GM12878 (cell line): Measurements from ENCODE around the gene MEIG1. TPM values are rescaled to one million over a fixed set of nuclear protein-coding genes. Genes with fewer than 3 reads are reported as not detected.
"Not testable (repeated sequence)": the region's sequence is repeated elsewhere in the genome, so short reads cannot be mapped to it uniquely, and the experiment has no call there.

ENCODE experiments used
- ATAC-seq: fragments of 200-7000 bp; cut with Tn5 transposase; 3 replicates; pipeline ENCODE4 v1.9.1; 2020; ENCODE audit warnings: mild to moderate bottlenecking, moderate library complexity
- BruUV-seq: library from RNA; stranded (reverse); fragments of 400-500 nt; replicated peaks from 2 replicates; lab custom pipeline; 2021; lab: Mats Ljungman, UMichigan
- CTCF ChIA-PET: fragments of 300-600 bp; sonication (Branson Sonifier 250); formaldehyde crosslinking; extraction: SDS; loops from one replicate; lab custom pipeline; 2021; ENCODE audit warnings: inconsistent platforms; lab: Yijun Ruan, JAX
- POLR2A ChIA-PET: fragments of 350-600 bp; formaldehyde crosslinking; extraction: SDS; loops from one replicate; lab custom pipeline; 2021; ENCODE audit warnings: inconsistent platforms; lab: Charles Lee
- RAD21 ChIA-PET: fragments of 300-600 bp; sonication (Branson Sonifier 250); formaldehyde crosslinking; loops from one replicate; lab custom pipeline; 2023; ENCODE audit warnings: antibody characterized with exemption; ENCODE audit not compliant: unreplicated experiment; lab: Charles Lee
- SMC1A ChIA-PET: fragments of 300-600 bp; sonication (Branson Sonifier 250); formaldehyde crosslinking; loops from one replicate; lab custom pipeline; 2023; ENCODE audit not compliant: unreplicated experiment, uncharacterized antibody; lab: Charles Lee
- DNase-seq: peaks from one replicate; pipeline ENCODE4 v3.0.0-alpha.2; 2011; ENCODE audit warnings: low read depth, low spot score
- FAIRE-seq: peaks from 3 replicates; lab custom pipeline; 2011; peaks lifted over from hg19 to GRCh38; lab: Jason Lieb, UNC
- H2AFZ ChIP-seq: 2 replicates; pipeline ENCODE4 v1.6.0; 2011; ENCODE audit warnings: low read depth, low read length, control low read depth; ENCODE audit not compliant: control insufficient read depth
- H3K27ac ChIP-seq: 2 replicates; pipeline ENCODE4 v1.5.1; 2011; ENCODE audit warnings: control low read depth; ENCODE audit not compliant: control insufficient read depth, insufficient read depth
- H3K27me3 ChIP-seq, 2 experiments: replicated peaks in 1 of 2; 2 replicates each; pipeline versions ENCODE4 v1.6.0 to v1.6.1; 2011; ENCODE audit warnings: low read length in 1 of 2; ENCODE audit not compliant: control insufficient read depth in 2 of 2, insufficient read depth in 2 of 2
- H3K36me3 ChIP-seq, 2 experiments: 2 replicates each; pipeline ENCODE4 v1.5.1; 2011; ENCODE audit warnings: low read length in 1 of 2; ENCODE audit not compliant: control insufficient read depth in 2 of 2, insufficient read depth in 2 of 2
- H3K4me1 ChIP-seq: 2 replicates; pipeline ENCODE4 v1.6.1; 2011; ENCODE audit warnings: mild to moderate bottlenecking, low read length, moderate library complexity, mixed read lengths; ENCODE audit not compliant: control insufficient read depth, insufficient read depth
- H3K4me2 ChIP-seq: 2 replicates; pipeline ENCODE4 v1.6.0; 2011; ENCODE audit warnings: control low read depth; ENCODE audit not compliant: control insufficient read depth, insufficient read depth
- H3K4me3 ChIP-seq: fragments of 200-600 bp; sonication (generic); 2 replicates; pipeline ENCODE4 v1.5.1; 2016
- H3K79me2 ChIP-seq: 2 replicates; pipeline ENCODE4 v1.6.0; 2011; ENCODE audit warnings: low read length; ENCODE audit not compliant: control insufficient read depth, insufficient read depth
- H3K9ac ChIP-seq: 2 replicates; pipeline ENCODE4 v1.8.0; 2011; ENCODE audit warnings: low read length, control low read depth, mixed read lengths; ENCODE audit not compliant: control insufficient read depth, insufficient read depth
- H3K9me3 ChIP-seq: replicated peaks from 3 replicates; pipeline ENCODE4 v1.5.1; 2011; ENCODE audit warnings: mild to moderate bottlenecking, low read length; ENCODE audit not compliant: control insufficient read depth, insufficient read depth
- H4K20me1 ChIP-seq: 2 replicates; pipeline ENCODE4 v1.6.0; 2011; ENCODE audit not compliant: control insufficient read depth, insufficient read depth
- BCL3 ChIP-seq: IDR thresholded peaks from 2 replicates; pipeline ENCODE4 v1.6.1; 2011; ENCODE audit warnings: borderline replicate concordance, low read depth, mild to moderate bottlenecking, moderate library complexity, low read length; ENCODE audit not compliant: insufficient read depth, poor library complexity, severe bottlenecking
- CBX5 ChIP-seq: sonication (generic); IDR thresholded peaks from 2 replicates; pipeline ENCODE4 v1.6.1; 2016; ENCODE audit warnings: low read depth, moderate library complexity, mild to moderate bottlenecking, inconsistent platforms
- IRF5 ChIP-seq: fragments of 450-650 bp; IDR thresholded peaks from 2 replicates; pipeline ENCODE4 v1.6.1; 2017; ENCODE audit warnings: borderline replicate concordance
- MYB ChIP-seq: fragments of 150-350 bp; IDR thresholded peaks from 2 replicates; pipeline ENCODE4 v1.6.1; 2014; ENCODE audit warnings: mild to moderate bottlenecking, low read depth, low read length, borderline replicate concordance
- PBX3 ChIP-seq: IDR thresholded peaks from 2 replicates; pipeline ENCODE4 v1.6.1; 2011; ENCODE audit warnings: mild to moderate bottlenecking, low read depth, low read length, moderate library complexity; ENCODE audit not compliant: insufficient replicate concordance
- RAD51 ChIP-seq: fragments of 450-650 bp; IDR thresholded peaks from 2 replicates; pipeline ENCODE4 v1.6.1; 2016; ENCODE audit warnings: moderate library complexity, mild to moderate bottlenecking, inconsistent platforms
- SIN3A ChIP-seq: IDR thresholded peaks from 2 replicates; pipeline ENCODE4 v1.6.1; 2012; ENCODE audit warnings: low read depth, low read length, improper control_type of control experiment
- WGBS: methylation state at CpG from one replicate; pipeline ENCODE4 v1.1.6; 2016; ENCODE audit warnings: low lambda C conversion rate; ENCODE audit not compliant: insufficient replicate concordance, insufficient coverage; ENCODE audit errors: missing lambda C conversion rate; 5-methylcytosine and 5-hydroxymethylcytosine counted together
- in situ Hi-C: fragments of 300-500 bp; cut with MboI; formaldehyde crosslinking; loops from 9 replicates; pipeline ENCODE4 v1.14.3; 2018; ENCODE audit warnings: mixed read lengths
- intact Hi-C: fragments of 100-400 bp; cut with micrococcal nuclease; formaldehyde crosslinking; loops from one replicate; pipeline ENCODE4 v1.14.2; 2022; ENCODE audit not compliant: unreplicated experiment
- polyA plus RNA-seq, 11 experiments: library from polyadenylated mRNA; depleted of rRNA in 4 of 11; unstranded in 6 of 11; stranded (reverse) in 5 of 11; fragments of >200 nt; fragmentation: Nextera tagmentation in 4 of 11; fragmentation: Illumina TruSeq in 1 of 11; extraction: Ambion mirVana in 4 of 11; extraction: Trizol in 1 of 11; gene quantifications; 1 replicate in 1 of 11; 2 replicates in 10 of 11; pipeline versions ENCODE4 v1.2.1 to v1.2.3, GENCODE V29; 2011 to 2016; ENCODE audit warnings: inconsistent platforms in 2 of 11, missing spikeins in 2 of 11, low read depth in 1 of 11
- total RNA-seq, 4 experiments: library from RNA; depleted of rRNA in 3 of 4; stranded (reverse); fragments of >200 nt in 3 of 4; fragmentation: Illumina TruSeq in 1 of 4; extraction: Trizol in 1 of 4; gene quantifications; 2 replicates each; pipeline versions ENCODE4 v1.2.1 to v1.2.3, GENCODE V29; 2013 to 2021

Gene MEIG1
- total and polyA plus RNA-seq, 10 of the 15 experiments (the other 5 are each of a cell fraction or from before 2014, with no cell fraction given) = 0.13 to 1.9 (median 0.80) TPM; not detected in 2

GRCh38 chr10:14993500-14994455, 34.6 kb downstream of the MEIG1 start:
- H4K20me1 ChIP-seq, H3K27me3 ChIP-seq, H2AFZ ChIP-seq, H3K4me3 ChIP-seq, FAIRE-seq, H3K9ac ChIP-seq, H3K36me3 ChIP-seq, H3K4me2 ChIP-seq, DNase-seq, H3K27ac ChIP-seq, H3K4me1 ChIP-seq, POLR2A ChIA-PET, intact Hi-C loops, H3K79me2 ChIP-seq, BruUV-seq, SMC1A ChIA-PET, ATAC-seq, H3K9me3 ChIP-seq, in situ Hi-C loops: not testable (repeated sequence)
- peak; percentile 21 for TF ChIP-seq BCL3
- WGBS = 29% methylated on average over 31 of the region's 32 CpGs
- RAD21 ChIA-PET = interaction anchor here (0.8 kb wide), 1 partner anchor 113 kb away, joined by 3 read pairs; no protein-coding TSS in a partner anchor
- CTCF ChIA-PET = interaction anchor here (1.0 to 1.1 kb wide), 2 partner anchors 112 to 113 kb away, joined by 3 read pairs; no protein-coding TSS in a partner anchor

- DNase-seq (no peak), ATAC-seq (no peak), FAIRE-seq (no peak)
- no peaks in the 10 kb centered on the region for H3K4me1 ChIP-seq
- H3K36me3 ChIP-seq = no peaks in the 10 kb centered on the region
- H3K9me3 ChIP-seq = no peaks in the 10 kb centered on the region
- H3K4me3 ChIP-seq = no peak overlapping the region
- H3K9ac ChIP-seq = no peak overlapping the region
- H3K27ac ChIP-seq = no peak overlapping the region
- no peaks in the 10 kb centered on the region for H4K20me1 ChIP-seq
- H2AFZ ChIP-seq = no peak overlapping the region
- no peaks in the 10 kb centered on the region for H3K79me2 ChIP-seq
- intact Hi-C loops = no loop called here
- BruUV-seq = no TSS peak
- no peaks in the 10 kb centered on the region for H3K27me3 ChIP-seq
- in situ Hi-C loops = no loop called here
- ChIA-PET POLR2A (no interaction called here), CTCF (no interaction called here), SMC1A (no interaction called here), RAD21 (no interaction called here)
- WGBS = 87% methylated on average over 50 of the region's 50 CpGs
- no peak overlapping the region for H3K4me2 ChIP-seq
- TF ChIP-seq PBX3 (no peak), SIN3A (no peak), RAD51 (no peak), IRF5 (no peak), MYB (no peak), CBX5 (no peak)
Observed at GRCh38 chr10:14995964-14996565, 36.9 kb downstream of the MEIG1 start.
